ENCODE results near the gene NFIA. TPM values are rescaled to one million over a fixed set of nuclear protein-coding genes. Genes with fewer than 3 reads are reported as not detected.

Gene NFIA
- total and polyA plus RNA-seq, 9 of the 15 experiments (the other 6 are each of a cell fraction or from before 2014, with no cell fraction given), result 5.3 to 24.9 (median 9.8) TPM

DNA sequence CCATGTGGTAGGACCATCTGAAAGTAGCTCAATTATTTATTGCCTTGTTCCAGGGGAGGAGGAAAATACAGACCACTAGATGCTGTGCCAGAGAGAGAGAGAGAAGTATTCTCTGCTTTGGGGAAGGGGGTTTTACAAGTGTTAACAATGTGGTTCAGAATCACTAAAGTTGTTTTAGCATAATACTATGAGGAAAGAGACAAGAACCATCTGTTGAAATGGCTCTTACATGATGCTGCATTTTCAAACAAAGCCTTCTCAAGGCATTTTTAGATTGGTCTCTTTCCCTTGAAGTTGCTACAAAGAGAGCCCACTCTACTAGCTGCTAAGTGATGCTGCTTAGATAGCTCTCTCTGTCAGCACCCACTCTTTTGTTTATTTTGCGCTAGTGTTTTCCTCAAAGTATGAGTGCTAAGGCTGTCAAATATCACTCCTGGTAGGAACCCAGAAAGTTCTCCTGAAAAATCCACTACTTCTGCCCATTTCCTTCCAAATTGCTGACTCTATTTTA lies 255.1 kb downstream of the NFIA start:
- Histone ChIP-seq H4K20me1 (replicated peaks; ENCODE audit: control insufficient read depth, insufficient read depth, low read length) (no peaks in the 10 kb centered on the region; the same call in 1 of the 2 replicates), H3K9me3 (replicated peaks; ENCODE audit: control insufficient read depth, insufficient read depth, low read depth, low read length) (no peaks in the 10 kb centered on the region), H3K79me2 (ENCODE audit: control insufficient read depth, insufficient read depth, low read length) (no peaks in the 10 kb centered on the region), H3K9ac (ENCODE audit: insufficient read depth in 1 of 2, low read depth in 2 of 2, low read length in 2 of 2) (no peak overlapping the region), H3K4me1 (replicated peaks in 1 of 2; ENCODE audit: control insufficient read depth in 2 of 2, insufficient read depth in 2 of 2, low read length in 2 of 2) (peaks cover 0 to 6% of the 10 kb centered on the region in 2 experiments; a peak in 2 of 5 replicates), H3K4me2 (ENCODE audit: insufficient read depth, low read length) (no peak overlapping the region), H3K36me3 (ENCODE audit: control insufficient read depth, insufficient read depth, low read length) (peaks cover 21% of the 10 kb centered on the region), H3K27ac (ENCODE audit: extremely low read depth, low read depth, low read length) (no peak overlapping the region), H2AFZ (ENCODE audit: low read depth, low read length) (no peak overlapping the region), H3K4me3 (no peak overlapping the region), H3K9me1 (ENCODE audit: control insufficient read depth, insufficient read depth, low read length) (no peaks in the 10 kb centered on the region), H3K27me3 (ENCODE audit: control insufficient read depth in 2 of 2, insufficient read depth in 2 of 2, low read length in 2 of 2) (no peaks in the 10 kb centered on the region)
- in situ Hi-C loops (cut with MboI) (no loop called here), intact Hi-C loops (cut with micrococcal nuclease) (no loop called here)
- FAIRE-seq (no peak), ATAC-seq (no peak), DNase-seq (ENCODE audit: extremely low read depth in 1 of 4, low spot score in 3 of 4) (no peak)
- ChIA-PET CTCF (ENCODE audit: low intra/inter-chr PET ratio) (no interaction called here), POLR2A (no interaction called here)
- no TSS peak for BruUV-seq (replicated peaks)
- WGBS (ENCODE audit: insufficient coverage, low coverage, missing lambda C conversion rate), result 100% methylated on average over 1 of the region's 1 CpG
- TF ChIP-seq TGIF2 (CRISPR knock-in tag; IDR thresholded peaks at IDR 0.05) (no peak), KLF13 (tag; IDR thresholded peaks at IDR 0.05; ENCODE audit: borderline replicate concordance, low read depth) (no peak), ZNF778 (CRISPR knock-in tag; IDR thresholded peaks at IDR 0.05) (no peak), HDGF (IDR thresholded peaks at IDR 0.05) (no peak), ASH1L (IDR thresholded peaks at IDR 0.05; ENCODE audit: borderline replicate concordance, low read depth, partially characterized antibody) (no peak), MECOM (CRISPR knock-in tag; IDR thresholded peaks at IDR 0.05) (no peak), XRCC4 (IDR thresholded peaks at IDR 0.05; ENCODE audit: extremely low read depth, insufficient read depth, insufficient read length) (no peak), ZNF124 (CRISPR knock-in tag; IDR thresholded peaks at IDR 0.05) (no peak), PHF21A (IDR thresholded peaks at IDR 0.05; ENCODE audit: borderline replicate concordance, low read depth) (no peak)
- TF ChIP-seq, protein P1, sequence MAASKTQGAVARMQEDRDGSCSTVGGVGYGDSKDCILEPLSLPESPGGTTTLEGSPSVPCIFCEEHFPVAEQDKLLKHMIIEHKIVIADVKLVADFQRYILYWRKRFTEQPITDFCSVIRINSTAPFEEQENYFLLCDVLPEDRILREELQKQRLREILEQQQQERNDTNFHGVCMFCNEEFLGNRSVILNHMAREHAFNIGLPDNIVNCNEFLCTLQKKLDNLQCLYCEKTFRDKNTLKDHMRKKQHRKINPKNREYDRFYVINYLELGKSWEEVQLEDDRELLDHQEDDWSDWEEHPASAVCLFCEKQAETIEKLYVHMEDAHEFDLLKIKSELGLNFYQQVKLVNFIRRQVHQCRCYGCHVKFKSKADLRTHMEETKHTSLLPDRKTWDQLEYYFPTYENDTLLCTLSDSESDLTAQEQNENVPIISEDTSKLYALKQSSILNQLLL (CRISPR knock-in tag; IDR thresholded peaks at IDR 0.05; ENCODE audit: borderline replicate concordance), result no peak
- TF ChIP-seq, protein P2, sequence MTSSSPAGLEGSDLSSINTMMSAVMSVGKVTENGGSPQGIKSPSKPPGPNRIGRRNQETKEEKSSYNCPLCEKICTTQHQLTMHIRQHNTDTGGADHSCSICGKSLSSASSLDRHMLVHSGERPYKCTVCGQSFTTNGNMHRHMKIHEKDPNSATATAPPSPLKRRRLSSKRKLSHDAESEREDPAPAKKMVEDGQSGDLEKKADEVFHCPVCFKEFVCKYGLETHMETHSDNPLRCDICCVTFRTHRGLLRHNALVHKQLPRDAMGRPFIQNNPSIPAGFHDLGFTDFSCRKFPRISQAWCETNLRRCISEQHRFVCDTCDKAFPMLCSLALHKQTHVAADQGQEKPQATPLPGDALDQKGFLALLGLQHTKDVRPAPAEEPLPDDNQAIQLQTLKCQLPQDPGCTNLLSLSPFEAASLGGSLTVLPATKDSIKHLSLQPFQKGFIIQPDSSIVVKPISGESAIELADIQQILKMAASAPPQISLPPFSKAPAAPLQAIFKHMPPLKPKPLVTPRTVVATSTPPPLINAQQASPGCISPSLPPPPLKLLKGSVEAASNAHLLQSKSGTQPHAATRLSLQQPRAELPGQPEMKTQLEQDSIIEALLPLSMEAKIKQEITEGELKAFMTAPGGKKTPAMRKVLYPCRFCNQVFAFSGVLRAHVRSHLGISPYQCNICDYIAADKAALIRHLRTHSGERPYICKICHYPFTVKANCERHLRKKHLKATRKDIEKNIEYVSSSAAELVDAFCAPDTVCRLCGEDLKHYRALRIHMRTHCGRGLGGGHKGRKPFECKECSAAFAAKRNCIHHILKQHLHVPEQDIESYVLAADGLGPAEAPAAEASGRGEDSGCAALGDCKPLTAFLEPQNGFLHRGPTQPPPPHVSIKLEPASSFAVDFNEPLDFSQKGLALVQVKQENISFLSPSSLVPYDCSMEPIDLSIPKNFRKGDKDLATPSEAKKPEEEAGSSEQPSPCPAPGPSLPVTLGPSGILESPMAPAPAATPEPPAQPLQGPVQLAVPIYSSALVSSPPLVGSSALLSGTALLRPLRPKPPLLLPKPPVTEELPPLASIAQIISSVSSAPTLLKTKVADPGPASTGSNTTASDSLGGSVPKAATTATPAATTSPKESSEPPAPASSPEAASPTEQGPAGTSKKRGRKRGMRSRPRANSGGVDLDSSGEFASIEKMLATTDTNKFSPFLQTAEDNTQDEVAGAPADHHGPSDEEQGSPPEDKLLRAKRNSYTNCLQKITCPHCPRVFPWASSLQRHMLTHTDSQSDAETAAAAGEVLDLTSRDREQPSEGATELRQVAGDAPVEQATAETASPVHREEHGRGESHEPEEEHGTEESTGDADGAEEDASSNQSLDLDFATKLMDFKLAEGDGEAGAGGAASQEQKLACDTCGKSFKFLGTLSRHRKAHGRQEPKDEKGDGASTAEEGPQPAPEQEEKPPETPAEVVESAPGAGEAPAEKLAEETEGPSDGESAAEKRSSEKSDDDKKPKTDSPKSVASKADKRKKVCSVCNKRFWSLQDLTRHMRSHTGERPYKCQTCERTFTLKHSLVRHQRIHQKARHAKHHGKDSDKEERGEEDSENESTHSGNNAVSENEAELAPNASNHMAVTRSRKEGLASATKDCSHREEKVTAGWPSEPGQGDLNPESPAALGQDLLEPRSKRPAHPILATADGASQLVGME (CRISPR knock-in tag; IDR thresholded peaks at IDR 0.05), result no peak
